PC-3 (cell line): ENCODE results near the gene RALGDS. TPM values are rescaled to one million over a fixed set of nuclear protein-coding genes. Genes with fewer than 3 reads are reported as not detected.
A peak's percentile ranks its signal among the peaks of the same experiment; 100 is the strongest.

ENCODE experiments used
- ATAC-seq: fragments of 200-7000 bp; cut with Tn5 transposase; 2 replicates; pipeline ENCODE4 v1.9.1; 2020; ENCODE audit warnings: mild to moderate bottlenecking, moderate library complexity
- BruUV-seq: library from RNA; stranded (reverse); fragments of 400-500 nt; replicated peaks from 2 replicates; lab custom pipeline; 2021; lab: Mats Ljungman, UMichigan
- CTCF ChIA-PET: fragments of 300-600 bp; sonication (Branson Sonifier 250); formaldehyde crosslinking; loops from one replicate; lab custom pipeline; 2022; ENCODE audit warnings: antibody characterized with exemption; lab: Charles Lee
- POLR2A ChIA-PET: fragments of 300-600 bp; sonication (Branson Sonifier 250); formaldehyde crosslinking; loops from one replicate; lab custom pipeline; 2022; ENCODE audit warnings: antibody characterized with exemption; ENCODE audit not compliant: unreplicated experiment; lab: Charles Lee
- DNase-seq: peaks from one replicate; pipeline ENCODE4 v3.0.0-alpha.2; 2015
- H2AFZ ChIP-seq: fragments of 300-600 bp; sonication (generic); 2 replicates; pipeline ENCODE4 v1.6.0; 2016; ENCODE audit warnings: antibody characterized with exemption, low read length
- H3F3A ChIP-seq: fragments of 300-600 bp; sonication (generic); one replicate; pipeline ENCODE4 v1.6.0; 2017; ENCODE audit warnings: antibody characterized with exemption, low read length, control low read depth, mild to moderate bottlenecking; ENCODE audit not compliant: unreplicated experiment
- H3K27ac ChIP-seq: fragments of 300-600 bp; sonication (generic); 2 replicates; pipeline ENCODE4 v1.5.1; 2016; ENCODE audit warnings: mild to moderate bottlenecking, low read length
- H3K27me3 ChIP-seq: fragments of 300-600 bp; sonication (generic); 2 replicates; pipeline ENCODE4 v1.6.1; 2016; ENCODE audit warnings: low read length, mixed read lengths
- H3K36me3 ChIP-seq: fragments of 300-600 bp; sonication (generic); 2 replicates; pipeline ENCODE4 v1.6.1; 2016; ENCODE audit warnings: low read depth, mixed run types, low read length, mixed read lengths
- H3K4me1 ChIP-seq: fragments of 300-600 bp; sonication (generic); 2 replicates; pipeline ENCODE4 v1.5.1; 2016; ENCODE audit warnings: low read length; ENCODE audit not compliant: insufficient read depth
- H3K4me2 ChIP-seq: fragments of 300-600 bp; sonication (generic); 2 replicates; pipeline ENCODE4 v1.6.0; 2016; ENCODE audit warnings: low read length
- H3K4me3 ChIP-seq: fragments of 300-600 bp; sonication (generic); 2 replicates; pipeline ENCODE4 v1.5.1; 2016; ENCODE audit warnings: mild to moderate bottlenecking, low read length, mixed read lengths
- H3K79me2 ChIP-seq: fragments of 300-600 bp; sonication (generic); 2 replicates; pipeline ENCODE4 v1.6.1; 2017; ENCODE audit warnings: low read length, mixed read lengths
- H3K9ac ChIP-seq: fragments of 300-600 bp; sonication (generic); 2 replicates; pipeline ENCODE4 v1.6.0; 2016; ENCODE audit warnings: mild to moderate bottlenecking, low read length
- H3K9me2 ChIP-seq: fragments of 300-600 bp; sonication (generic); replicated peaks from 2 replicates; pipeline ENCODE4 v1.6.1; 2016; ENCODE audit warnings: mixed run types, low read length, mixed read lengths
- H3K9me3 ChIP-seq: fragments of 300-600 bp; sonication (generic); 2 replicates; pipeline ENCODE4 v1.6.1; 2016; ENCODE audit warnings: low read length, mixed read lengths
- H4K20me1 ChIP-seq: fragments of 300-600 bp; sonication (generic); 2 replicates; pipeline ENCODE4 v1.6.1; 2016; ENCODE audit warnings: low read length, mixed read lengths
- CTCF ChIP-seq: fragments of 300-600 bp; sonication (generic); conservative IDR thresholded peaks from 2 replicates; pipeline ENCODE4 v1.5.1; 2017; ENCODE audit warnings: antibody characterized with exemption, low read depth, mild to moderate bottlenecking, low read length
- EZH2 ChIP-seq: fragments of 300-600 bp; sonication (generic); IDR thresholded peaks from one replicate; pipeline ENCODE4 v1.6.1; 2017; ENCODE audit warnings: antibody characterized with exemption, mild to moderate bottlenecking, low read length; ENCODE audit not compliant: unreplicated experiment
- EZH2phosphoT487 ChIP-seq: fragments of 300-600 bp; sonication (generic); IDR thresholded peaks from 2 replicates; pipeline ENCODE4 v1.6.1; 2018; ENCODE audit warnings: mild to moderate bottlenecking, antibody characterized with exemption, low read length, borderline replicate concordance
- intact Hi-C: fragments of 100-400 bp; cut with micrococcal nuclease; formaldehyde crosslinking; loops from 2 replicates; pipeline ENCODE4 v1.9.0; 2023
- total RNA-seq: library from RNA; depleted of rRNA; stranded (reverse); fragments of >200 nt; gene quantifications from 2 replicates; pipeline ENCODE4 v1.2.3, GENCODE V29; 2014

RALGDS gene
- total RNA-seq, 1 experiment from 2014 or later, result 32.2 TPM

DNA sequence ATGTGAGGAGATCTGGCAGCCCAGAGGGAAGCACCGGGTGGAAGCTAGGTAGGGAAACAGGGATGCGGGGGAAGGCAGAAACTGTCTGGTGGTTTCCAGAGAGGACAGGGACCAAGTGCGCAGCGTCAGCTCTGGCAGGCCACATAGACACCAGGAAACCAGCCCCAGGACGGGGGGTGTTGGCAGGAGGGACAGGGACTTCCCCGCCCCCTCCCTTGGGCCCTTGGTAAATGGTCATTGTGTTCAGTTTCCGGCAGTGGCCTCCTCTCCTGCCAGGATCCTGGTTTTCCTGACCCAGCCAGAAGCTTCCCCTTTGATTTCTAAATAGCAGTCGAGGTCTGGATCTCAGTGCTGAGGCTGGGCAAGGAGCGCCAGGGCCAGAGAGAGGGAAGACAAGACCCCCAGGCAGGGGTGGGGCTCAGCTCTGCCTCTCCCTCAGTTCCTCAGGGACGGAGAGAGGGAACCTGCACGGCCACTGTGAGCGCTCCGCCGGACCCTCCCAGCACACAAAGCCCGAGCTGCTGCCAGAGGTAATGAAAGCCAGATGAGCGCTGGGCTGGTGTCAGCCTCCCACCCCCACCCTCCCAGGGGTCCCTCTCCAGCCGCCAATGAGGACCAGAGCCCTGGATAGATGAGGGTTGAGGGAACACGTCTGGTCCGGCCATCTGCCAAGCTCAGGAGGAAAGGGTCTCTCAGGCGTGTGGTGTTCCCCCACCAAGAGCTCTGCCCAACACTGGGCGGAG is 1.8 kb downstream of the RALGDS start:
- intact Hi-C loops, result no loop called here
- Histone ChIP-seq H3F3A (no peaks in the 10 kb centered on the region), H3K79me2 (peaks cover 44% of the 10 kb centered on the region), H3K27me3 (no peaks in the 10 kb centered on the region), H2AFZ (no peak overlapping the region), H3K9me2 (no peaks in the 10 kb centered on the region), H3K9ac (no peak overlapping the region), H3K4me2 (peak overlapping the region; percentile 96), H3K4me3 (peak overlapping the region; percentile 85; the same call in 1 of the 2 replicates), H3K4me1 (peaks cover 4% of the 10 kb centered on the region; the same call in 1 of the 2 replicates), H3K36me3 (no peaks in the 10 kb centered on the region), H4K20me1 (peaks cover 6% of the 10 kb centered on the region; the same call in 1 of the 2 replicates), H3K27ac (no peak overlapping the region), H3K9me3 (no peaks in the 10 kb centered on the region)
- ChIA-PET POLR2A (no interaction called here), CTCF (no interaction called here)
- no peak for ATAC-seq
- TSS peak; percentile 41 for BruUV-seq
- no peak for DNase-seq
- TF ChIP-seq EZH2, result no peak
- no peak for TF ChIP-seq EZH2phosphoT487
- no peak for TF ChIP-seq CTCF

GRCh38 chr9:133118568-133118967 is 2.5 kb downstream of the RALGDS start:
- H3K4me3 ChIP-seq, result no peak overlapping the region
- no TSS peak for BruUV-seq
- H3K9ac ChIP-seq, result no peak overlapping the region
- H3K27me3 ChIP-seq, result no peaks in the 10 kb centered on the region
- no peak overlapping the region for H3K4me2 ChIP-seq
- intact Hi-C loops, result no loop called here
- H2AFZ ChIP-seq, result no peak overlapping the region
- peaks cover 4% of the 10 kb centered on the region; the same call in 1 of the 2 replicates for H3K4me1 ChIP-seq
- TF ChIP-seq CTCF, result no peak
- no peak for TF ChIP-seq EZH2phosphoT487
- TF ChIP-seq EZH2, result no peak
- H3K79me2 ChIP-seq, result peaks cover 44% of the 10 kb centered on the region
- no peak overlapping the region for H3K27ac ChIP-seq
- CTCF ChIA-PET, result no interaction called here
- no peaks in the 10 kb centered on the region for H3K9me2 ChIP-seq
- no peaks in the 10 kb centered on the region for H3K9me3 ChIP-seq
- DNase-seq (no peak), ATAC-seq (no peak)
- no peaks in the 10 kb centered on the region for H3K36me3 ChIP-seq
- H3F3A ChIP-seq, result no peaks in the 10 kb centered on the region
- POLR2A ChIA-PET, result interaction anchor here (0.9 kb wide), 1 partner anchor 15 kb away, joined by 5 read pairs; no protein-coding TSS in a partner anchor
- H4K20me1 ChIP-seq, result peaks cover 6% of the 10 kb centered on the region; the same call in 1 of the 2 replicates

DNA sequence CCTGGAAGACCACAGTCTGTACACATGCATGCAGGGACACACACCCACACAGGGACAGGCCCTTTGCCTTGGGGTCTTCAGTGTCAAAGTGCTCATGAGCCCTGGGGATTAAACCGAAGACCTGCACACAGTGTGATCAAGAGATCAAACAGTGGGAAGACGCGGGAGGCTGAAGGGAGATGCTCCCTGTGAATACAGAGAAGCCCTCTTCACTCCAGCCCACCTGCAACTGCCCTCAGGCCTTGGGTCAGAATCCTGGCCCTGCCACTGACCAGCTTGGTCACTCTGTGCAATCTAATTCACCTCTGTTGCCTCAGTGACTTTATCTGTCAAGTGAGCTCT is 2.9 kb downstream of the RALGDS start:
- ATAC-seq (no peak), DNase-seq (no peak)
- H3K9me2 ChIP-seq, result no peaks in the 10 kb centered on the region
- H3K27me3 ChIP-seq, result no peaks in the 10 kb centered on the region
- H3K9me3 ChIP-seq, result no peaks in the 10 kb centered on the region
- no peak overlapping the region for H3K4me2 ChIP-seq
- no peak overlapping the region for H3K27ac ChIP-seq
- peaks cover 6% of the 10 kb centered on the region; the same call in 1 of the 2 replicates for H4K20me1 ChIP-seq
- POLR2A ChIA-PET, result interaction anchor here (0.9 kb wide), 1 partner anchor 16 kb away, joined by 5 read pairs; no protein-coding TSS in a partner anchor
- H3F3A ChIP-seq, result no peaks in the 10 kb centered on the region
- H3K4me1 ChIP-seq, result peaks cover 4% of the 10 kb centered on the region; the same call in 1 of the 2 replicates
- intact Hi-C loops, result no loop called here
- no peak overlapping the region for H3K9ac ChIP-seq
- no TSS peak for BruUV-seq
- no peak overlapping the region for H2AFZ ChIP-seq
- H3K36me3 ChIP-seq, result no peaks in the 10 kb centered on the region
- CTCF ChIA-PET, result no interaction called here
- H3K79me2 ChIP-seq, result peaks cover 44% of the 10 kb centered on the region
- TF ChIP-seq CTCF, result no peak
- TF ChIP-seq EZH2, result no peak
- no peak for TF ChIP-seq EZH2phosphoT487
- H3K4me3 ChIP-seq, result no peak overlapping the region
